Cerebellar cortex (tissue), 1 donor: ENCODE results near the gene HTATIP2.
"Not testable (repeated sequence)": the region's sequence is repeated elsewhere in the genome, so short reads cannot be mapped to it uniquely, and the experiment has no call there.

Source experiments
- DNase-seq: peaks from one replicate; pipeline ENCODE4 v3.0.0-alpha.2; 2015; ENCODE audit warnings: low spot score

HTATIP2 gene

GRCh38 chr11:20372081-20372626, 8.6 kb downstream of the HTATIP2 start:
- no peak for DNase-seq

- no peak for DNase-seq
Measured at GRCh38 chr11:20373147-20373546, 9.6 kb downstream of the HTATIP2 start.

GRCh38 chr11:20373568-20374209, 10.2 kb downstream of the HTATIP2 start:
- DNase-seq, result no peak

GRCh38 chr11:20374741-20375300, 11.3 kb downstream of the HTATIP2 start:
- no peak for DNase-seq

- DNase-seq, result no peak
Measured at GRCh38 chr11:20376162-20376730, 12.7 kb downstream of the HTATIP2 start.

GRCh38 chr11:20385996-20386395, 22.5 kb downstream of the HTATIP2 start:
- DNase-seq, result not testable (repeated sequence)

GRCh38 chr11:20387261-20388095, 24.0 kb downstream of the HTATIP2 start, which contains the start of gene PRMT3:
Gene PRMT3 (plus strand): TSS chr11:20387716. CDS start chr11:20387747, 31 bp downstream.
- peak; percentile 87 for DNase-seq

- DNase-seq, result peak; percentile 42
Measured at GRCh38 chr11:20388096-20389055, 24.9 kb downstream of the HTATIP2 start.

- DNase-seq, result peak; percentile 39
Measured at GRCh38 chr11:20397281-20397680, 33.8 kb downstream of the HTATIP2 start.

GRCh38 chr11:20399498-20399897, 36.0 kb downstream of the HTATIP2 start:
- DNase-seq, result no peak

- no peak for DNase-seq
Measured at GRCh38 chr11:20403059-20403458, 39.5 kb downstream of the HTATIP2 start.

GRCh38 chr11:20406484-20406883, 43.0 kb downstream of the HTATIP2 start:
- DNase-seq, result no peak

GRCh38 chr11:20407344-20407743, 43.8 kb downstream of the HTATIP2 start:
- no peak for DNase-seq

- DNase-seq, result no peak
Measured at GRCh38 chr11:20415432-20415831, 51.9 kb downstream of the HTATIP2 start.

- no peak for DNase-seq
Measured at GRCh38 chr11:20417771-20418170, 54.3 kb downstream of the HTATIP2 start.

- DNase-seq, result no peak
Measured at GRCh38 chr11:20421946-20422345, 58.4 kb downstream of the HTATIP2 start.

- DNase-seq, result no peak
Measured at GRCh38 chr11:20429216-20429615, 65.7 kb downstream of the HTATIP2 start.
